Sciatic nerve (tissue), 2 donors: Measurements from ENCODE around the gene NENF. TPM values are rescaled to one million over a fixed set of nuclear protein-coding genes. Genes with fewer than 3 reads are reported as not detected.
"Not testable (repeated sequence)": the region's sequence is repeated elsewhere in the genome, so short reads cannot be mapped to it uniquely, and the experiment has no call there.

ENCODE experiments used
- ATAC-seq: fragments of 200-7000 bp; cut with Tn5 transposase; one replicate; pipeline ENCODE4 v1.9.1; 2020; ENCODE audit warnings: mild to moderate bottlenecking, moderate library complexity
- DNase-seq: peaks from one replicate; pipeline ENCODE4 v3.0.0-alpha.2; 2020; ENCODE audit warnings: low spot score
- intact Hi-C: fragments of 100-400 bp; cut with DNase I; formaldehyde crosslinking; loops from one replicate; pipeline ENCODE4 v1.14.2; 2022
- total RNA-seq: library from RNA; stranded (reverse); fragmentation: NEBNext Ultra II Directional; extraction: Animal tissue kit (Norgen Biotek cat#: 25700); gene quantifications from one replicate; pipeline ENCODE4 v1.2.1, GENCODE V29; 2021
- donor health status: DM: no; HTN: no; CAD: no.
- donor health status: DM: no; HTN: no; CAD: no.

NENF gene
- total RNA-seq, 1 donor from 2014 or later = 65.8 TPM

GRCh38 chr1:212475151-212475550 lies 42.4 kb downstream of the NENF start:
- no peak for ATAC-seq
- DNase-seq = no peak
- intact Hi-C loops = loop anchor here (5.0 kb wide), 1 partner anchor 137 kb away; no protein-coding TSS in a partner anchor

DNA sequence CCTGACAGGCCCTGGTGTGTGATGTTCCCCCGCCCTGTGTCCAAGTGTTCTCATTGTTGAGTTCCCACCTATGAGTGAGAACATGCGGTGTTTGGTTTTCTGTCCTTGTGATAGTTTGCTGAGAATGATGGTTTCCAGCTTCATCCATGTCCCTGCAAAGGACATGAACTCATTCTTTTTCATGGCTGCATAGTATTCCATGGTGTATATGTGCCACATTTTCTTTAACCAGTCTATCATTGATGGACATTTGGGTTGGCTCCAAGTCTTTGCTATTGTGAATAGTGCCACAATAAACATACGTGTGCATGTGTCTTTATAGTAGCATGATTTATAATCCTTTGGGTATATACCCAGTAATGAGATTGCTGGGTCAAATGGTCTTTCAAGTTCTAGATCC lies 43.1 kb downstream of the NENF start:
- intact Hi-C loops = loop anchor here (5.0 kb wide), 1 partner anchor 136 kb away; no protein-coding TSS in a partner anchor
- DNase-seq, ATAC-seq: not testable (repeated sequence)

- ATAC-seq (peak; percentile 90), DNase-seq (peak; percentile 90)
- intact Hi-C loops = loop anchor here (5.0 kb wide), 1 partner anchor 135 kb away; no protein-coding TSS in a partner anchor
These were observed 44.4 kb downstream of the NENF start for GRCh38 chr1:212477014-212477679.

GRCh38 chr1:212477680-212478466 lies 45.2 kb downstream of the NENF start:
- intact Hi-C loops = loop anchor here (5.0 kb wide), 1 partner anchor 134 kb away; no protein-coding TSS in a partner anchor
- ATAC-seq (no peak), DNase-seq (no peak)

GRCh38 chr1:212478467-212479025 lies 45.8 kb downstream of the NENF start:
- DNase-seq = no peak
- intact Hi-C loops = loop anchor here (5.0 kb wide), 1 partner anchor 134 kb away; no protein-coding TSS in a partner anchor

GRCh38 chr1:212479188-212479587 lies 46.5 kb downstream of the NENF start:
- intact Hi-C loops = loop anchor here (5.0 kb wide), 1 partner anchor 133 kb away; no protein-coding TSS in a partner anchor
- ATAC-seq (no peak), DNase-seq (no peak)

More at GRCh38 chr1:212478467-212479025, 45.8 kb downstream of the NENF start:
- no peak for ATAC-seq

GRCh38 chr1:212480711-212481437 lies 48.2 kb downstream of the NENF start:
- DNase-seq, intact Hi-C loops, ATAC-seq: not testable (repeated sequence)

DNA sequence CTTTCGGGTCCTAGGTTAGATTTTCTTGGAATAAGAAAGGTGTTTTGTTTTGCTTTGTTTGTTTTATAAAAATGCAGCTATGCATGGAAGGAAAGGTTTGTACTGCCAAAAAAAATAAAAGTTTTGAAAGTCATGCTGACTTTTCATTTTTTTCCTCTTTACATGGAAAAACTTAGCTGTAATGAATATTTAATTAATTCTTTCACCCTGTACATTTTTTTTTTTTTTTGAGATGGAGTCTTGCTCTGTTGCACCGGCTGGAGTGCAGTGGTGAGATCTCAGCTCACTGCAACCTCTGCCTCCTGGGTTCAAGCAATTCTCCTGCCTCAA lies 48.7 kb downstream of the NENF start:
- intact Hi-C loops = no loop called here
- ATAC-seq (no peak), DNase-seq (no peak)

- ATAC-seq (no peak), DNase-seq (no peak)
- intact Hi-C loops = no loop called here
These were observed 49.4 kb downstream of the NENF start for GRCh38 chr1:212482006-212482636.

DNA sequence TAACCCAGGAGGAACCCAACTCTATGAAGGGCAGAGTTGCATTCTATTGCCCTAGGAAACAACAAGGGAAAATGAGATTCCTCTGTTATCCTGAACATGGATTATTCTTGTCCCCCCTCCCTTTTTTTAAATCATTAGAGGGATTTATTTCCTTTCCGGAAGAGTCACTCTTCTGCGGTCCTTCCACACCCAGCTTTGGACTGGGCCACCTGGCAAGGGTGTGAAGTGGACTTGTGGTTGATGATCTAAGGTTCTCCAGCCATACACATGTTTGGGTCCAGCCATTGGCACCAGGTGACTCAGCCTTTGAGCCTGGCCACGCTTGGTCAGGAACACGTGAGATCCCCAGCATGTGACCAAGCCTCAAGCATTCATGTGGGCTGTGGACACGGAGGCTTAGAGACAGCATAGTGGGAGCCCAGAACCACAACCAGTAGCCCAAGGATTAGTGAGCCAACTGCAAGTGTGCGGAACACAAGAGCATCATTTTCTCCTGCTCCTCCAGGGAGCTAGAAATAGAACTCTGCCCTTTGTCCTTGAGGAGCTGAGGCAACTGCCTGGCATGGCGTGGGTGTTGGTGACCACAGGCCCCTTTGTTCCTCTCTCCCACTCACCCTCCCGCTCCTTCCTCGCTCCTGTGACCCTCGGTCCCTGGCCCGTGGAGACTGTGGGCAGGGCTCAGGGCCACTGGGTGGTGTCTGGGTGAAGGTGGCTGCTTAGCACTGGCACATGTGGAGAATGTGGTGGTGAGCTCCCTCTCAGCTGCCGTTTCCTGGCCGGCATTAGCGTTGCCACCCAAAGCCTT lies 50.1 kb downstream of the NENF start:
- ATAC-seq (peak; percentile 30), DNase-seq (no peak)
- intact Hi-C loops = no loop called here

- no peak for ATAC-seq
- no peak for DNase-seq
- intact Hi-C loops = no loop called here
These were observed 52.2 kb downstream of the NENF start for GRCh38 chr1:212484701-212485570.

DNA sequence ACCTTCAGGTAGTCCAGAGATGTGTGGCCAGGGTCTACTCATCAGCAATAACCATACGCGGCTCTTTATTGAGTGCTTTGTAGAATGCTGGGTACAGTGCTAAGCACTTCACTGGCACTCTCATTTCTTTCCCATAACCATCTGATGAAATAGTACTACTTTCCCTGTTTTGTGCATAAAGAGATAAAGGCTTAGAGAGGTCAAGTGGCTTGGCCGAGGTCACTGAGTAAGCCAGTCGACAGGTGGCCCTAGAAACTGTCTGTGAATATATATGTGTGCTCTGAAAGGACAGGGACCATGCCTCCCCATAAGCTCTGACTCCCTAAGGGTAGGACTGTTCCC lies 52.8 kb downstream of the NENF start:
- DNase-seq (no peak), ATAC-seq (no peak)
- intact Hi-C loops = no loop called here

- intact Hi-C loops = no loop called here
- ATAC-seq = peak; percentile 6
- DNase-seq = no peak
These were observed 53.3 kb downstream of the NENF start for GRCh38 chr1:212485913-212486618.

GRCh38 chr1:212486619-212486975 lies 53.9 kb downstream of the NENF start:
- intact Hi-C loops = no loop called here
- DNase-seq = no peak
- no peak for ATAC-seq

DNA sequence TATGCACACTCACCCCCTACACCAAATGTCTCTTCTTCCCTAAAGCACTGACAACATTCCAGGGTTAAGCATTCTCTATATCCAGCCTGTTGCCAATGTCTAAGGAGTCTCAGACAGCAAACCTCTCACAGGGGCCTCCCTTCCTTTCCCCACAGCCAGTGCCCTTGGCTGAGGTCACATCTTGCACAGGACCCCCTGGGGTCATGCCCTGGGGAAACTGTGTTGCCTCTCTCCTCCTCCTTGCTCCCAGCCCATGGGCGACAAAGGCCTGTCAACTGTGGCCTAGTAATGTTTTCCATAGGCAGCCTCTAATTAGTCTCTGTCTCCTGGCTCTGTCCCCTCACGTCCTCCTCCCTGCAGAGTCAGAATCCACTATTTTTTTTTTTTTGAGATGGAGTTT lies 54.6 kb downstream of the NENF start:
- no peak for ATAC-seq
- DNase-seq = no peak
- intact Hi-C loops = no loop called here

DNA sequence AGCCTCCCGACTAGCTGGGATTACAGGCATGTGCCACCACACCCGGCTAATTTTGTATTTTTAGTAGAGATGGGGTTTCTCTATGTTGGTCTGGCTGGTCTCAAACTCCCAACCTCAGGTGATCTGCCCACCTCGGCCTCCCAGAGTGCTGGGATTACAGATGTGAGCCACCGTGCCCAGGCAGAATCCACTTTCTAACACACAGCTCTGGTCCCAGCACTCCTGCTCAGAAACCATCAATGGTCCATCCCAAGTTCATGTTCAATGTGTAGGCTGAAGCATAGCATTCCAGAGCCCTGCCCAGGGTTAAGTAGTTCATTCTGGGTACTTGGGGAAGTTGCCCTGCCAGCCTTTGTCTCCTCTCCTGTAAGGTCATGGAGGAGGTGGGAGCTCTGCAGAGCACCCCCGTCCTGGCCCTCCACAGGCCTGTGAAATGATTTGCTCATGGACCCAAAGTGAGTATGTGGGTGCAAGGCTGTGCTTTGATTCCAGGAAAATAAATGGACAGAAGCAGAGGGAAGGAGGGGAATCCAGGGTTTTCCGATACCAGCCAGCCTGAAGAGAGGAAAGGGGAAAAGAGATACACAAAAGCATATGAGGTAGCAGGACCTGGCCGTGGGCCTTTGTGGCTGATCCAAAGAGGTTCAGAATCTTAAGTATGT lies 55.2 kb downstream of the NENF start:
- intact Hi-C loops = no loop called here
- ATAC-seq (no peak), DNase-seq (no peak)
